ENCODE data around the gene PHF12.
"Not testable (repeated sequence)": the region's sequence is repeated elsewhere in the genome, so short reads cannot be mapped to it uniquely, and the experiment has no call there.

The PHF12 gene

GRCh38 chr17:28877150-28877711 is 74.1 kb downstream of the PHF12 start:
- H3K4me1 Mint-ChIP-seq (ENCODE audit: low read depth); H3K4me3 Mint-ChIP-seq; H3K27ac Mint-ChIP-seq; intact Hi-C loops (cut with micrococcal nuclease); H3K27me3 Mint-ChIP-seq; H3K9me3 Mint-ChIP-seq: not testable (repeated sequence)
- peaks cover 45% of the 10 kb centered on the region for H3K36me3 Mint-ChIP-seq (ENCODE audit: low read depth)

- Mint-ChIP-seq H3K36me3 (ENCODE audit: low read depth) (peaks cover 33% of the 10 kb centered on the region), H3K27ac (no peak overlapping the region), H3K9me3 (no peaks in the 10 kb centered on the region), H3K4me3 (no peak overlapping the region), H3K27me3 (no peaks in the 10 kb centered on the region), H3K4me1 (ENCODE audit: low read depth) (no peaks in the 10 kb centered on the region)
- intact Hi-C loops (cut with micrococcal nuclease) = no loop called here
Observed at GRCh38 chr17:28875848-28876550, 75.3 kb downstream of the PHF12 start.

GRCh38 chr17:28874750-28875149 is 76.6 kb downstream of the PHF12 start:
- no peak overlapping the region for H3K4me3 Mint-ChIP-seq
- H3K4me1 Mint-ChIP-seq (ENCODE audit: low read depth) = no peaks in the 10 kb centered on the region
- no peaks in the 10 kb centered on the region for H3K27me3 Mint-ChIP-seq
- no peak overlapping the region for H3K27ac Mint-ChIP-seq
- no peaks in the 10 kb centered on the region for H3K9me3 Mint-ChIP-seq
- intact Hi-C loops (cut with micrococcal nuclease) = no loop called here
- peaks cover 20% of the 10 kb centered on the region for H3K36me3 Mint-ChIP-seq (ENCODE audit: low read depth)

- Mint-ChIP-seq H3K27ac (no peak overlapping the region), H3K9me3 (no peaks in the 10 kb centered on the region), H3K36me3 (ENCODE audit: low read depth) (peaks cover 11% of the 10 kb centered on the region), H3K4me1 (ENCODE audit: low read depth) (no peaks in the 10 kb centered on the region), H3K27me3 (no peaks in the 10 kb centered on the region), H3K4me3 (no peak overlapping the region)
- intact Hi-C loops (cut with micrococcal nuclease) = no loop called here
Observed at GRCh38 chr17:28873839-28874238, 77.5 kb downstream of the PHF12 start.

GRCh38 chr17:28871056-28871579 is 80.2 kb downstream of the PHF12 start:
- no peak overlapping the region for H3K4me3 Mint-ChIP-seq
- H3K27ac Mint-ChIP-seq = no peak overlapping the region
- intact Hi-C loops (cut with micrococcal nuclease) = no loop called here

GRCh38 chr17:28867276-28867675 is 84.0 kb downstream of the PHF12 start:
- no peak overlapping the region for H3K4me3 Mint-ChIP-seq
- H3K9me3 Mint-ChIP-seq = no peaks in the 10 kb centered on the region

More at GRCh38 chr17:28871056-28871579, 80.2 kb downstream of the PHF12 start:
- Mint-ChIP-seq H3K27me3 (no peaks in the 10 kb centered on the region), H3K4me1 (ENCODE audit: low read depth) (peaks cover under 1% of the 10 kb centered on the region), H3K36me3 (ENCODE audit: low read depth) (no peaks in the 10 kb centered on the region), H3K9me3 (no peaks in the 10 kb centered on the region)

GRCh38 chr17:28865946-28866752 is 85.2 kb downstream of the PHF12 start:
- Mint-ChIP-seq H3K4me1 (ENCODE audit: low read depth) (peaks cover 22% of the 10 kb centered on the region), H3K9me3 (no peaks in the 10 kb centered on the region), H3K27me3 (no peaks in the 10 kb centered on the region), H3K27ac (peak overlapping the region; percentile 11), H3K4me3 (no peak overlapping the region), H3K36me3 (ENCODE audit: low read depth) (peaks cover 11% of the 10 kb centered on the region)
- intact Hi-C loops (cut with micrococcal nuclease) = no loop called here

More at GRCh38 chr17:28867276-28867675, 84.0 kb downstream of the PHF12 start:
- Mint-ChIP-seq H3K36me3 (ENCODE audit: low read depth) (no peaks in the 10 kb centered on the region), H3K27me3 (no peaks in the 10 kb centered on the region), H3K4me1 (ENCODE audit: low read depth) (peaks cover 15% of the 10 kb centered on the region), H3K27ac (no peak overlapping the region)
- intact Hi-C loops (cut with micrococcal nuclease) = no loop called here

GRCh38 chr17:28864991-28865849 is 86.1 kb downstream of the PHF12 start:
- peaks cover 22% of the 10 kb centered on the region for H3K4me1 Mint-ChIP-seq (ENCODE audit: low read depth)
- H3K27me3 Mint-ChIP-seq = no peaks in the 10 kb centered on the region
- no peaks in the 10 kb centered on the region for H3K9me3 Mint-ChIP-seq
- H3K36me3 Mint-ChIP-seq (ENCODE audit: low read depth) = peaks cover 20% of the 10 kb centered on the region
- intact Hi-C loops (cut with micrococcal nuclease) = no loop called here
- H3K27ac Mint-ChIP-seq = peak overlapping the region; percentile 11
- H3K4me3 Mint-ChIP-seq = no peak overlapping the region

GRCh38 chr17:28863953-28864352 is 87.4 kb downstream of the PHF12 start:
- no peaks in the 10 kb centered on the region for H3K9me3 Mint-ChIP-seq
- no peak overlapping the region for H3K27ac Mint-ChIP-seq
- peaks cover 32% of the 10 kb centered on the region for H3K36me3 Mint-ChIP-seq (ENCODE audit: low read depth)
- no peaks in the 10 kb centered on the region for H3K27me3 Mint-ChIP-seq
- H3K4me3 Mint-ChIP-seq = no peak overlapping the region
- intact Hi-C loops (cut with micrococcal nuclease) = no loop called here
- peaks cover 22% of the 10 kb centered on the region for H3K4me1 Mint-ChIP-seq (ENCODE audit: low read depth)

GRCh38 chr17:28862561-28862960 is 88.8 kb downstream of the PHF12 start:
- H3K9me3 Mint-ChIP-seq = no peaks in the 10 kb centered on the region
- no peak overlapping the region for H3K4me3 Mint-ChIP-seq
- peaks cover 46% of the 10 kb centered on the region for H3K36me3 Mint-ChIP-seq (ENCODE audit: low read depth)
- no peaks in the 10 kb centered on the region for H3K27me3 Mint-ChIP-seq
- intact Hi-C loops (cut with micrococcal nuclease) = no loop called here
- H3K27ac Mint-ChIP-seq = peak overlapping the region; percentile 16
- peaks cover 22% of the 10 kb centered on the region for H3K4me1 Mint-ChIP-seq (ENCODE audit: low read depth)

- H3K27me3 Mint-ChIP-seq = no peaks in the 10 kb centered on the region
- peaks cover 22% of the 10 kb centered on the region for H3K4me1 Mint-ChIP-seq (ENCODE audit: low read depth)
- peaks cover 56% of the 10 kb centered on the region for H3K36me3 Mint-ChIP-seq (ENCODE audit: low read depth)
- intact Hi-C loops (cut with micrococcal nuclease) = no loop called here
- no peaks in the 10 kb centered on the region for H3K9me3 Mint-ChIP-seq
- H3K27ac Mint-ChIP-seq = peak overlapping the region; percentile 16
- H3K4me3 Mint-ChIP-seq = no peak overlapping the region
Observed at GRCh38 chr17:28861393-28862203, 89.7 kb downstream of the PHF12 start.

GRCh38 chr17:28860363-28860808 is 90.9 kb downstream of the PHF12 start:
- Mint-ChIP-seq H3K4me3 (no peak overlapping the region), H3K4me1 (ENCODE audit: low read depth) (peaks cover 17% of the 10 kb centered on the region), H3K27me3 (no peaks in the 10 kb centered on the region), H3K36me3 (ENCODE audit: low read depth) (peaks cover 62% of the 10 kb centered on the region), H3K27ac (no peak overlapping the region), H3K9me3 (no peaks in the 10 kb centered on the region)
- intact Hi-C loops (cut with micrococcal nuclease) = no loop called here

All from dendritic cell treated with granulocyte-macrophage colony-stimulating factor and Interleukin-4, amounts not matched to agents 40 ng/mL and 50 ng/mL, for 4 days (primary cell).